HG03565 (cell line): ENCODE results near the gene DXO.
"Not testable (repeated sequence)": the region's sequence is repeated elsewhere in the genome, so short reads cannot be mapped to it uniquely, and the experiment has no call there.

ENCODE experiments used
- ATAC-seq: cut with Tn5 transposase; IDR thresholded peaks from one replicate; pipeline ENCODE4 v1.9.1; 2021; ENCODE audit warnings: mild to moderate bottlenecking, moderate library complexity; ENCODE audit not compliant: unreplicated experiment

The DXO gene

DNA sequence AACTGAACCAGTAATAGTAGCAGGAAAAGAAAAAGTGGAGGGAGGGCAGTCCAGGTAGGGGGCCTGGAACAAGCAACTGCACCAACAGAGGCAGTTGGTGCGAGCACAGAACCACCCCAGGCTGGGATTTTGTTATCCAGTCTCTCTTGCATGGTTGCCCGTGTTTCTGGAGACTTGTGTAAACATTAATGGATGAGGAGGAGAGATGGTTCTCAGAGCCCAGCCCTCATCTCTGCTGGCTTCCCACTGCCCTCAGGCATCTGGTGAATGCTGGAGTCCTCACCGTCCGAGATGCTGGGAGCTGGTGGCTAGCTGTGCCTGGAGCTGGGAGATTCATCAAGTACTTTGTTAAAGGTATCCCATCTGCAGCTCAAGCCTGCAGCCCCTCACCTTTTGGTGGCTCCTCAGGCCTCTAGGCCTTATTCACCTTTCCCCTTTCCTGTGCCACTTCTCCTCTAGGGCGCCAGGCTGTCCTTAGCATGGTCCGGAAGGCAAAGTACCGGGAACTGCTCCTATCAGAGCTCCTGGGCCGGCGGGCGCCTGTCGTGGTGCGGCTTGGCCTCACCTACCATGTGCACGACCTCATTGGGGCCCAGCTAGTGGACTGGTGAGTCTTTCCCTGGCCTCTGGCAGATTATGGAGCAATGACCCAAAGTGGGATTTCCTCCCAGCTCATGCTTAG is 8.4 kb upstream of the DXO start:
- not testable (repeated sequence) for ATAC-seq

DNA sequence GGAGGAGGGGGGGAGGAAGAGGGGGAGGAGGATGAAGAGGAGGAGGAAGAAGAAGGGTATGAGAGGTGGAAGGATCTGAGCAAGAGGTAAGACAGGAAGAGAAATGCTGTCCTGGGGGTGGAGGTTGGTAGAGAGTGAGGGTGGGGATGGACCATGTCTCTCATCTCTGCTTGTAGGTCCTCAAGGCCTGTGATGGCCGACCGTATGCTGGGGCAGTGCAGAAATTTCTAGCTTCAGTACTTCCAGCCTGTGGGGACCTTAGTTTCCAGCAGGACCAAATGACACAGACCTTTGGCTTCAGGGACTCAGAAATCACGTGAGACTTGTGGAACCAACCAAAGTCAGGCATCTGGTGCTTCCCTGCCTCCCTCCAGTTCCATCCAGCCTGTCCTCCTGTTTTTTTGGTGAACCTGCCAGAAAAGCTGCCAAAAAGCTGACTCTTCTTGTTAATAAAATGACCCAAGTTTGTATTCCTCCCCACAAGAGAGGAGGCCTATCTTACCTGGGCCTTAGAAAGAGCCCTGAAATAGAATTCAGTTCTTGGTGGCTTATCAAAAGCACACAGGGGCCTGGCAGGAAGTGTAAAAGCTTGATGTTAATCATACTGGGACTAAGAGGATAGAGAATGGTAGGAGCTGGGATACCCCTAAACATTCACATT is 7.4 kb upstream of the DXO start:
- no peak for ATAC-seq

DNA sequence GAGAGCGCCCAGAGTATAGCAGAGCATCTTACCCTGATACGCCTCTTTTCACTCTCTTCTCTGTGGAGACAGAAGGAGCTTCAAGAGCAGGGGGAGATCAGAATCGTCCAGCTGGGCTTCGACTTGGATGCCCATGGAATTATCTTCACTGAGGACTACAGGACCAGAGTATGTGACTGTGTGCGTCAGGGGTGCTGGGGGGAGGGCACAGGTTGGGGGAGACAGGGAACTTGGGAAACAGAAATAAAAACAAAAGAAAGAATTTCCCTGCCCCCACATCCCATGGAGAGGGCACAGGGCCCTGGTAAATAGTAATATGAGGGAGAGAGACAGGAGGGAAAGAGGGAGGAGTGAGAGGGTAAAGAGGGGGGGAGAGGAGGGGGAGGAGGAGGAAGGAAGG is 6.9 kb upstream of the DXO start:
- no peak for ATAC-seq

DNA sequence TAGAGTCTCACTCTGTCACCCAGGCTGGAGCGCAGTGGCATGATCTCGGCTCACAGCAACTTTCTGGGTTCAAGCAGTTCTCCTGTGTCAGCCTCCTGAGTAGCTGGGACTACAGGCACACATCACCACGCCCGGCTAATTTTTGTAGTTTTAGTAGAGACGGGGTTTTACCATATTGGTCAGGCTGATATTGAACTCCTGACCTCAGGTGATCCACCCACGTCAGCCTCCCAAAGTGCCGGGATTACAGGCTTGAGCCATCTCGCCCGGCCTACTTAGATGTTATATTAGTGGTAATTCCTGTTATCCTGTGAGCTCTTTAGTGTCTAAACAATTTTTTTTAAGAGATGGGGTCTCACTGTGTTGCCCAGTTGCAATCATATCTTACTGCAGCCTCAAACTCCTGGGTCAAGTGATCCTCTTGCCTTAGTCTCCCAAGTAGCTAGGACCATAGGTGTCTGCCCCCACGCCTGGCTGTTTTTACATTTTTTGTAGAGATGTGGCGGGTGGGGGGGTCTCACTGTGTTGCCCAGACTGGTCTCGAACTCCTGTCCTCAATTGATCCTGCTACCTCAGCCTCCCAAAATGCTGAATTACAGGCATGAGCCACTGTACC is 6.0 kb upstream of the DXO start:
- ATAC-seq: no peak

DNA sequence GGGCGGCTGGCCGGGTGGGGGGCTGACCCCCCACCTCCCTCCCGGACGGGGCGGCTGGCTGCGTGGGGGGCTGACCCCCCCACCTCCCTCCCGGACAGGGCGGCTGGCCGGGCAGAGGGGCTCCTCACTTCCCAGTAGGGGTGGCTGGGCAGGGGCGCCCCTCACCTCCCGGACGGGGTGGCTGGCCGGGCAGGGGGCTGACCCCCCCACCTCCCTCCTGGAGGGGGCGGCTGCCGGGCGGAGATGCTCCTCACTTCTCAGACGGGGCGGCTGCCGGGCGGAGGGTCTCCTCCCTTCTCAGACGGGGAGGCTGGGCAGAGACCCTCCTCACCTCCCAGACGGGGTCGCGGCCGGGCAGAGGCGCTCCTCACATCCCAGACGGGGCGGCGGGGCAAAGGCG is 4.1 kb upstream of the DXO start:
- ATAC-seq: not testable (repeated sequence)

DNA sequence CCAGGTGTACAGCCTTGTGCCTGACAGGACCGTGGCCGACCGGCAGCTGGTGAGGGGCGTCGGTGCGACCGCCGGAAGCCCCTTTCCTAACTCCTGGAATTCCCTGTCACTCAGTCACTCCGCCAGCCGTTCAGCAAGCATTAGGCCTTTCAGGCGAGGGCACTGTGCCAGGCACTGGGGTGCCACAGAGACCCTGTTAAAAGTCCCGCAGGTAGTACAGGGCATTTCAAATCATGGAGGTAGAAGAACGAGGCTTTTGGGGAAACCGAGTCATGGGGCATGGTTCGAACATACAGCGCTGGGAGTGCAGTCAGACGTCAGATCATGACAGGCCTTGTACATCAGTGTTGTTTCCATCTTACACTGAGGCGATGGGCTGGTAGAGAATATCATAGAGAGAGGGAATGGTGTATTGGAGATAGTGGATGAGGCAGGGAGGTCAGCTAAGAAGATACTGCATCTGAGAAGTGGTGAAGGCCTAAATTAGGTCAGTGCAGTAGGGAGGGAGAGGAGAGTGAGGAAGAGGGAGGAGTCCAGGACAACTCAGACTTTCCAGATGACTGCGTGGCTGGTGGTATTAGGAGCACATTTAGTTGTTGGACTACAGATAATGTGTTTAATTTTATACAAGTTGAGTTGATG is 892 bp upstream of the DXO start:
- ATAC-seq: no peak

DNA sequence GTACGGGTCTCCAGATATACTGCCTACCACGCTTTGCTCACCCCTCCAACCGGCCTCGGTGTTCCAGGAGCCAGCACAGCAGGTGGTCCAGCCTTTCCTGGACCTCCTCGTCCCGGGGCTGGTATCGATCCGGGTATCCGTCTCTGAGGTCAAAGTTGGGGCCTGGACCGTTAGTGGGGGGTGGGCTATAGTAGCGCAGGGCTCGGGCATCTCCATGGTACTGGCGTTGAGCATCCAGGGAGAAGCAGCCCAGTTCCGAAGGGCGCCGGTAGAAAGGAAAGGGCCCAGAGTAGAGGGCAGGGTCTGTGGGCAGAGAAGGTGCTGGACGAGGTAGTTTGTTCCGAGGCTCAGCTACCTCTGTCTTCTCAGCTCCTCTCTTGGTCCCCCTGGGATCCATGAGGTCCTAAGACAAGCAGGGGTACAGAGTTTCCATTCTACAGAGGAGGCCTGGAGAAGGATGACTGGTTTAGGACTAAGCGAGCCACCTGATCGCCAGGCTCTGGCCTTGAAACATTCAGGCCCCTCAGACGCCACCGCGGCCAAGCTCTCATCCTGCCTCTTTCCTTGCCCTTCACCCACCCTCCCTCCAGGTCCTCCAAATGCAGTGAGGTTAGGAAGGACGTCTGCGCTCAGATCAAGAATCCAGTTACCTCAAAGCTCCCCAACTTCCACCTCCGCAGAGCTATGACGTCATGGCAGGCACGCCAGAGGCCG is 502 bp downstream of the DXO start:
- no peak for ATAC-seq

DNA sequence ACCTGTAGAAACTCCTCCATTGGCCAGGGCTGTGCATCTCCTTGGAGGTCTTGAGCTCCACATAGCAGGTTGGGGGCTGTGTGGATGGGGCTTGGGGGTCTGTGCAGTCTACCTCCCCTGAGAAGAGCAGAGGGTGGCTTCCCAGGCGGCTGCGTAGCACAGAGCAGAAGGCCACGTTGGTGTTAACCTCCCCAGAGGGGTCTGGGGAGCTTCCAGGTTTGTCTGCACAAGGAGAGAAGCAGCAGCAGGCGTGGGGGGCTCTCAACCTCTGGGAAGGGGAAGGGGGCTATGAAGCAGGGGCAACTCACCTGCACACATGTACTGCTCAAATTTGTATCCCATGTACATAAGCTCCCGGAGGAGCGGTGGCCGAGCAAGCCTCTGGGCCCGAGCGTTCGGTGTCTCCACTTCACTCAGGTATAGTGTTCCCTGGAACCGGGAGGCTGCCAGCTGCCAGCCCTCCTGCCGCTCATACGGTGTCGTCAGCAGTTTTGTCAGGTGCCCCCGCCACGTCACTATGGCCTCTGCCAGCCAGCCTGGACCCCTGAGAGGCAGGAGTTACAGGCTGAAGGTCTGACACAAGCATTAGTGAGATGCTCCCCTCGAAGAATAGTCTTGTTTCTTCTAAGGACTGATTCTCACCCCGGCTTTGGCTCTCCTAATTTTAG is 1.2 kb downstream of the DXO start:
- ATAC-seq: no peak

DNA sequence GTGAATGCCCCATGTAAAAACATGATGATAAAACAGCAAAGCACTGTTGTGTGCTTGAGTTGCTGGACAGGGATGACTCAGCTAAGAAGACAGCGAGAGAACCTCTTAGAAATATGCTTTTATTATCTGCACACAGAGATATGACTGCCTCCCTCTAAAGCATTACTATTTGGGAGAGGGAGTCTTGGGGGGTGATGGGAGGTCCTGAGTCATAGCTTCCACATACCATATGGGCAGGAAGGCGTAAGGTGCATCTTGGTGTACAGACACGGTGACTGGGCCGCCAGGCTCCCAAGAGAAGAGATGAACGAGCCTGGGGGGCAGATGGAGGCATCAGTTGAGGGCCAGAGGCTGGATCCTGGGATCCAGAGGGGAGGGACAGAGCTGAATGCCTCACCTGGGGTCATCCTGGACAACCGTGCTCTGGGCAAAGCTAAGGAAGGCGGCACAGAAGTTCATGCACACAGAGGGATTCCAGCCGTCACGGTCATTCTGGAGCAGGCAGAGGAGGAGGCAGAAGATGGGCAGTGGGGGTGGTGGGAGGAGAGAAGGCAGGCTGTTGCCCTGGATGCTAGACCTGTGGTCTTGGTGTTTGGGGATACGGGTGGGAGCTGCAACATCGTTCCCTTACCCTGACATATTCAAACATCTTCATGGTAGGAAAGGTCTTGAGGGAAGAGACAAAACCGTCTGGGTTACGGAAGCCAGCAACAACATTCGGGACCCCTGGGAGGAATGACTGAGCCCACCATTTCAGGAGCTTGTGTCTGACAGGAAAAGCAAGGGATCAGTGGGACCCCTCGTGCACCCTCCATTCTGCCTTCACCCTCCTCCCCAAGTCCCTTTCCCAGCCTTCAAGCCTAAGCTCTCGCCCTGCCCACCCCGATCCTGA is 2.0 kb downstream of the DXO start:
- ATAC-seq: no peak

DNA sequence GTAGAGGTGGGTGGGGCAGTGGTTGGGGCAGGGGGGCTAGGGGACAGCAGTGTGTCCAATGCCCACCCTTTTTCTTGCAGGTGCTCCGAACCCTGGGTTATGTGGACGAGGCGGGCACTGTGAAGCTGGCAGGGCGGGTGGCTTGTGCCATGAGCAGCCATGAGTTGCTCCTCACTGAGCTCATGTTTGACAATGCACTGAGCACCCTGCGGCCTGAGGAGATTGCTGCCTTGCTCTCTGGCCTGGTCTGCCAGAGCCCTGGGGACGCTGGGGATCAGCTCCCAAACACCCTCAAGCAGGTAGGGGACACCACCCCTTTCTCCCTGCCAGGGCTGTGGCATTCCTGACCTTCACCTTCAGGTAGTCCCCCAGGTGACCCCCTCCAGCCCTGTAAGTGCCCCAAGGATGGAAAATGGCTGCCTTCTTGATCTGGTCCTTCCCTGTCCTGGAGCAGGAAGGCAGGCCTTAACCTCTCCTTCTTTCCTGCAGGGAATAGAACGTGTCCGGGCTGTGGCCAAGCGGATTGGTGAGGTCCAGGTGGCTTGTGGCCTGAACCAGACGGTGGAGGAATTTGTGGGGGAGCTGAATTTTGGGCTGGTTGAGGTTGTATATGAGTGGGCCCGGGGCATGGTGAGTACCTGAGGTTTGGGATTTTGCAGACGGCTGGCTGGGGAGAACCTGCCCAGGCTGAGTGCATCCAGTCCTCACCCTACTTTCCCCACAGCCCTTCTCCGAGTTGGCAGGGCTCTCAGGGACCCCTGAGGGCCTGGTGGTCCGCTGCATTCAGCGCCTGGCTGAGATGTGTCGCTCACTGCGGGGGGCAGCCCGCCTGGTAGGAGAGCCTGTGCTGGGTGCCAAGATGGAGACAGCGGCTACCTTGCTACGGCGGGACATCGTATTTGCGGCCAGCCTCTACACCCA is 2.9 kb downstream of the DXO start:
- ATAC-seq: no peak

DNA sequence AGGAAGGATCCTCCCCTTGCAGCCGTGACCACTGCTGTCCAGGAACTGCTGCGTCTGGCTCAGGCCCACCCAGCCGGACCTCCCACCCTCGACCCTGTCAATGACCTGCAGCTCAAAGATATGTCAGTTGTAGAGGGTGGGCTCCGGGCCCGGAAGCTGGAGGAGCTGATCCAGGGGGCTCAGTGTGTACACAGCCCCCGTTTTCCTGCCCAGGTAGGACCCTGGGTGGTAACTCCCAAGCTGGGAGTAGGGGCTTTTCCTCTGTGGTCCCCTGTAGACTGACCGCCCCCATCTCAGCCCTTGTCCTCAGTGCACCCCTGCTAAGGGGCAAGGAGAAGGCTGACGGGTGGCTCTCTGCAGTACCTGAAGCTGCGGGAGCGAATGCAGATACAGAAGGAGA is 3.6 kb downstream of the DXO start:
- ATAC-seq: no peak

DNA sequence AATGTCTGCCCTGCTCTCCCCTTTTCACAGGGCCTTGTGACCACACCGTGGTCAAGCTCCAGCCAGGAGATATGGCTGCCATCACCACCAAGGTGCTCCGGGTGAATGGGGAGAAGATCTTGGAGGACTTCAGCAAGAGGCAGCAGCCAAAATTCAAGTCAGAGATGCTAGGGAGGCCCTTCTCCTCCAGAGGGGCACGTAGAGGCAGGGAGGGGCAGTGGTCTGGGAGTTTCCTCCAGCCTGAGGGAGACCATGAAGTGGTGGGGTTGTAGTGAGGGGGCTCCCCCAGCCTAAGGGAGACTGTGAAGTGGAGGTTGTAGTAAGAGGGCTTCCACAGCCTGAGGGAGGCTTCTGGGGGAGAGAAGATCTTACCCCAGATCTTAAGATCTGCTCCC is 4.0 kb downstream of the DXO start:
- no peak for ATAC-seq

DNA sequence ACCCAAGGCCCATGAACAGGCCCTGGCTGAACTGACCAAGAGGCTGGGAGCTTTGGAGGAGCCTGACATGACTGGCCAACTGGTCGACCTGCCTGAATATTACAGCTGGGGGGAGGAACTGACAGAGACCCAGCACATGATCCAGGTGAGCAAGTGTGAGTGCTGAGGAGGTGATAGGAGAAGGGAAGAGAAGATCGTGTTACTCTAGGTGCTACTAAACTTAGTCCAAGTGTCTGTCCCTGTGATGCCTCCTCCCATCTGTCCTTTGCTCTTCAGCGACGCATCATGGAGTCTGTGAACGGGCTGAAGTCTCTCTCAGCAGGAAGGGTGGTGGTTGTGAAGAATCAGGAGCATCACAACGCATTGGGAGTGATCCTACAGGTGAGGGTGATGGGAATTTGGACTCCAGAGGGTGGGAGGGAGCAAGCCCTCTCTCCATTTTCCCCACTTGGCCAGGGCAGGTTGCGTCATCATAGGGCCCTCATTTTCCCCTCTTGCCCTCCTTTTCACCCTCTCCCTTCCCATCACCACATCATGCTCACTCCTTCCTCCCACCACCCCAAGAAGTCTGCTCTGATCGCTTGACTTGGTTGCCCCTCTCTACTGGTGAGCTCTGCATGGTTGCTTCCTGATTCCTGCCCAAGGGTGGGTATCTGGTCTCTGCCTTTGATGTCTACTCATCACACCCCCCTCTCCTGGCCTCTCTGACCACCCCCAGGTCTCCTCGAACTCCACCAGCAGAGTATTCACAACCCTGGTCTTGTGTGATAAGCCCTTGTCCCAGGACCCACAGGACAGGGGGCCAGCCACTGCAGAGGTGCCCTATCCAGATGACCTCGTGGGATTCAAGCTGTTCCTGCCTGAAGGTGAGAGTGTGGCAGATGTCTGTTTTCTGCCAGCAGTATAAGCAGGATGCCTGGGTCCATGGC is 4.7 kb downstream of the DXO start:
- no peak for ATAC-seq

DNA sequence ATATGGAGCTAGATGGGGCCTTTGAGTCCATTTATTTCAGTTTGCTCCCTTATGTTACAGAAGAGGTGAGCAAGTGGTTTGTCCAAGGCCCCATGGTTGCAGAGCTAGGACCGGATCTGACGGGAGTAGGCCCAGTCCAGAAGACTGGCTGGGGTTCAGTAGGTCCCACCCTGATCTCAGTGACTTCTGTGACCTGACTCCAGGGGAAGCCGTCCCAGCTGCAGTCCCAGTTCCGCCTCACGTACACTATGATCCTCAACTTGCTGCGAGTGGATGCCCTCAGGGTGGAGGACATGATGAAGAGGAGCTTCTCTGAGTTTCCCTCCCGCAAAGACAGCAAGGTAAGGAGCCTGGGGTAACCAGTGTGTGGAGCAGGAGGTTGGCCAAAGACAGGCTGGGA is 5.4 kb downstream of the DXO start:
- ATAC-seq: no peak

DNA sequence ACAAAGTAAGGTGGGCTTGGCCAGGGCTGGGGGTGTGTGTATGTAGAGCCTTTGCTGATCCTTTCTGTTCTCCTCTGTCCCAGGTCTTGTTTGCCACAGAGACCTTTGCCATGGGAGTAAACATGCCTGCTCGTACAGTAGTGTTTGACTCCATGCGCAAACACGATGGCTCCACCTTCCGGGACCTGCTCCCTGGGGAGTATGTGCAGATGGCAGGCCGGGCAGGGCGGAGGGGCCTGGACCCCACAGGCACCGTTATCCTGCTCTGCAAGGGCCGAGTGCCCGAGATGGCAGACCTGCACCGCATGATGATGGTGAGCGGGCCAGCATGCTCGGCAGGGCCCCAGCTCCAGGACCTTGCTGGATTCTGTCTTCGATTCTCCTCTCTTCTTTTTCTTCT is 6.2 kb downstream of the DXO start:
- no peak for ATAC-seq

DNA sequence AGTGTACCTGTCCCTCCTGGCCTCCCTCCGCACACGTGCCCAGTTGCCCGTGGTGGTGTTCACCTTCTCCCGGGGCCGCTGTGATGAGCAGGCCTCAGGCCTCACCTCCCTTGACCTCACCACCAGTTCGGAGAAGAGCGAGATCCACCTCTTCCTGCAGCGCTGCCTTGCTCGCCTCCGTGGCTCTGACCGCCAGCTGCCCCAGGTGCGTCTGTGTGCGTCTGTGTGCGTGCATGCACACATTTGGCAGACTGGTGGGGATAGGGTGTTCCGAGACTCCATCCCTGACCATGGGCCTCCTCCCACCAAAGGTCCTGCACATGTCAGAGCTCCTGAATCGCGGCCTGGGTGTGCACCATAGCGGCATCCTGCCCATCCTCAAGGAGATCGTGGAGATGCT is 8.0 kb downstream of the DXO start:
- ATAC-seq: no peak

DNA sequence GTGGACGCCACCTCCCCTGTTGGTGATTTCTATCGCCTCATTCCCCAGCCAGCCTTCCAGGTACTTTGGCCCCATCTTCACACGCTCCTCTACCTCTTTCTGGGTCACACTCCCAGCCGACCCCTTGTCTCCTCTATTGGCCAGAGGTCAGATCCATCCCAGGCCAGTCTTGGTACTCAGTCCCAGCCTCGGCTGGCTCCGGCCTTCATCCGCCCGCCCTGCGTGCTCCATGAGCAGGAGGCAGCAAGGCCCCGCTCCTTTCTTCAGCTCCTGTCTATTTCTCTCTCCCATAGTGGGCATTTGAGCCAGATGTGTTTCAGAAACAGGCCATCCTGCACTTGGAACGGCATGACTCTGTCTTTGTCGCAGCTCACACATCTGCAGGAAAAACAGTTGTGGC is 10.3 kb downstream of the DXO start:
- ATAC-seq: no peak
